ENCODE results near the gene NWD2. TPM values are rescaled to one million over a fixed set of nuclear protein-coding genes. Genes with fewer than 3 reads are reported as not detected.

Gene NWD2
- total and polyA plus RNA-seq, 4 donors = 0.17 TPM; not detected in 3

DNA sequence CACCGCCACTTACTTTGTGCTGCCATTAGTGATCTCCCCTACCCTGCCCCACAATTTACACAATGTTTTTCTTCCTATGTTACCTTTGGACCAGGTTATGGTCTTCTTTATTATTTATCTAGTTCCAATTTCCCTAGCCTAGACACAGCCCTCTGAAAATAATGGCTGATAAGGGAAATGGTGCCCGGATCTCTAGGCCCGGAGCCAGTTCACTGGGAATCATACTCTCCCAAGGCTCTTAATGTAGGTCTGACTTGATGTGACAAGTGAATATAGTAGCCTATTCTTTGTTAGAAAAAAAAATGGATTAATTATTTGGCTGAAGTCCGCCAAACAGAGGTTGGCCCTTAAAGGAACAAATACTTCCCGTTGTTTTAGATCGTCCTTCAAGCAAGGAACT, 233.6 kb downstream of the NWD2 start:
- ATAC-seq (ENCODE audit: insufficient read depth, low FRiP score) = no peak
- DNase-seq = no peak
- Histone ChIP-seq H3K4me1 (ENCODE audit: control insufficient read depth in 5 of 5, insufficient read depth in 5 of 5, low read length in 5 of 5) (peaks cover 0 to 3% (median 0%) of the 10 kb centered on the region in 5 donors), H3K27me3 (ENCODE audit: control insufficient read depth in 3 of 3, insufficient read depth in 3 of 3, low read length in 2 of 3) (no peaks in the 10 kb centered on the region), H3K9me3 (ENCODE audit: control insufficient read depth in 4 of 4, insufficient read depth in 3 of 4, low read length in 3 of 4) (no peaks in the 10 kb centered on the region), H3K36me3 (ENCODE audit: control insufficient read depth in 4 of 4, insufficient read depth in 4 of 4, low read length in 4 of 4) (no peaks in the 10 kb centered on the region), H3K9ac (ENCODE audit: insufficient read depth in 1 of 2, low read length in 2 of 2) (no peak overlapping the region), H3K27ac (ENCODE audit: low read depth in 1 of 2, low read length in 1 of 2) (no peak overlapping the region), H3K4me3 (no peak overlapping the region)
- TF ChIP-seq, protein P1, sequence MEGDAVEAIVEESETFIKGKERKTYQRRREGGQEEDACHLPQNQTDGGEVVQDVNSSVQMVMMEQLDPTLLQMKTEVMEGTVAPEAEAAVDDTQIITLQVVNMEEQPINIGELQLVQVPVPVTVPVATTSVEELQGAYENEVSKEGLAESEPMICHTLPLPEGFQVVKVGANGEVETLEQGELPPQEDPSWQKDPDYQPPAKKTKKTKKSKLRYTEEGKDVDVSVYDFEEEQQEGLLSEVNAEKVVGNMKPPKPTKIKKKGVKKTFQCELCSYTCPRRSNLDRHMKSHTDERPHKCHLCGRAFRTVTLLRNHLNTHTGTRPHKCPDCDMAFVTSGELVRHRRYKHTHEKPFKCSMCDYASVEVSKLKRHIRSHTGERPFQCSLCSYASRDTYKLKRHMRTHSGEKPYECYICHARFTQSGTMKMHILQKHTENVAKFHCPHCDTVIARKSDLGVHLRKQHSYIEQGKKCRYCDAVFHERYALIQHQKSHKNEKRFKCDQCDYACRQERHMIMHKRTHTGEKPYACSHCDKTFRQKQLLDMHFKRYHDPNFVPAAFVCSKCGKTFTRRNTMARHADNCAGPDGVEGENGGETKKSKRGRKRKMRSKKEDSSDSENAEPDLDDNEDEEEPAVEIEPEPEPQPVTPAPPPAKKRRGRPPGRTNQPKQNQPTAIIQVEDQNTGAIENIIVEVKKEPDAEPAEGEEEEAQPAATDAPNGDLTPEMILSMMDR (IDR thresholded peaks at IDR 0.05; ENCODE audit: control extremely low read depth, extremely low read depth) = no peak
- 54 to 81% methylated on average over 6 of the region's 6 CpGs for WGBS, 2 donors

GRCh38 chr4:37480509-37480908, 236.0 kb downstream of the NWD2 start:
- Histone ChIP-seq H3K4me3 (no peak overlapping the region), H3K27me3 (ENCODE audit: control insufficient read depth in 3 of 3, insufficient read depth in 3 of 3, low read length in 2 of 3) (no peaks in the 10 kb centered on the region), H3K27ac (ENCODE audit: low read depth in 1 of 2, low read length in 1 of 2) (no peak overlapping the region), H3K9me3 (ENCODE audit: control insufficient read depth in 4 of 4, insufficient read depth in 3 of 4, low read length in 3 of 4) (no peaks in the 10 kb centered on the region), H3K9ac (ENCODE audit: insufficient read depth in 1 of 2, low read length in 2 of 2) (no peak overlapping the region), H3K36me3 (ENCODE audit: control insufficient read depth in 4 of 4, insufficient read depth in 4 of 4, low read length in 4 of 4) (no peaks in the 10 kb centered on the region), H3K4me1 (ENCODE audit: control insufficient read depth in 5 of 5, insufficient read depth in 5 of 5, low read length in 5 of 5) (peaks cover 0 to 3% (median 0%) of the 10 kb centered on the region in 5 donors)
- TF ChIP-seq, protein P1 (IDR thresholded peaks at IDR 0.05; ENCODE audit: control extremely low read depth, extremely low read depth) = no peak
- WGBS, 2 donors = 83 to 90% methylated on average over 4 of the region's 4 CpGs
- no peak for DNase-seq
- no peak for ATAC-seq (ENCODE audit: insufficient read depth, low FRiP score)

DNA sequence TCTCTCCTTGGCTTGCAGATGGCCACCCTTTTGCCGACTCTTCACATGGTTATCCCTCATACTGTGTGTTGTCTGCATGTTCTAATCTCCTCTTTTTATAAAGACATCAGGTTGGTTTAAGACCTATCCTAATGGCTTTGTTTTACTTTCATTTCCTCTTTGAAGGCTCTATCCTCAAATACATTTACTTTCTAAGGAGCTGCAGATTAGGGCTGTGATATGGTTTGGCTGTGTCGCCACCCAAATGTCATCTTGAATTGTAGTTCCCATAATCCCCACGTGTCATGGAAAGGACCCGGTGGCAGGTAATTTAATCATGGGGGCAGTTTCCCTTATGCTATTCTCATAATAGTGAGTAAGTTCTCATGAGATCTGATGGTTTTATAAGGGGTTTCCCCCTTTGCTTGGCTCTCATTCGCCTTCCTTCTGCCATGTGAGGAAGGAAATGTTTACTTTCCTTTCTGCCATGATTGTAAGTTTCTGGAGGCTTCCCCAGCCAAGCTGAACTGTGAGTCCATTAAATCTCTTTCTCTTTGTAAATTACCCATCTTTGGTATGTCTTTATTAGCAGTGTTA, 237.1 kb downstream of the NWD2 start:
- WGBS, 2 donors = 72 to 76% methylated on average over 5 of the region's 5 CpGs
- ATAC-seq (ENCODE audit: insufficient read depth, low FRiP score) (no peak), DNase-seq (no peak)
- no peak overlapping the region for H3K9ac ChIP-seq (ENCODE audit: insufficient read depth in 1 of 2, low read length in 2 of 2)
- H3K27me3 ChIP-seq (ENCODE audit: control insufficient read depth in 3 of 3, insufficient read depth in 3 of 3, low read length in 2 of 3) = no peaks in the 10 kb centered on the region
- H3K36me3 ChIP-seq (ENCODE audit: control insufficient read depth in 4 of 4, insufficient read depth in 4 of 4, low read length in 4 of 4) = no peaks in the 10 kb centered on the region
- no peak overlapping the region for H3K4me3 ChIP-seq
- no peak overlapping the region for H3K27ac ChIP-seq (ENCODE audit: low read depth in 1 of 2, low read length in 1 of 2)
- peaks cover 0 to 3% (median 0%) of the 10 kb centered on the region in 5 donors for H3K4me1 ChIP-seq (ENCODE audit: control insufficient read depth in 5 of 5, insufficient read depth in 5 of 5, low read length in 5 of 5)
- TF ChIP-seq, protein P1 (IDR thresholded peaks at IDR 0.05; ENCODE audit: control extremely low read depth, extremely low read depth) = no peak
- no peaks in the 10 kb centered on the region for H3K9me3 ChIP-seq (ENCODE audit: control insufficient read depth in 4 of 4, insufficient read depth in 3 of 4, low read length in 3 of 4)
